Measurements from ENCODE around the gene DFFB.

DFFB gene

DNA sequence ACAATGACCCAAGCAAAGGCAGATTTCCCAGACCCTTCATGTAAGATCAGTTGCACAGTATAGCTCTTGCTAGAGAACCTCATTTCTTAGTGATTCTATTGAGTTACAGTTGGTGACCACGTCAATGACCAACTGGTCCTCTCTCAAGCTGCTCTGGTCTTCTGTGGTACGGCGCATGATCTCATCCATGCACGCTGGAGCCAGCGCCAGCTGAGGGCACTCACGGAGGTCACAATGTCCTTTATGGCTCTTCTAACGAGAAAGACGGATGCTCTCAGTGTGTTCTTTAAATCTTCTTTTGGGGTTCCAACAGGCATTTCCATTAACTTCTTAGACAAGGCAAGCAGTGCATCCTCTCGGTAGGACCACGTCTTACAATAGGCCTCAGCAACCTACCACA is 22.6 kb upstream of the DFFB start:
- no peak for DNase-seq

DNA sequence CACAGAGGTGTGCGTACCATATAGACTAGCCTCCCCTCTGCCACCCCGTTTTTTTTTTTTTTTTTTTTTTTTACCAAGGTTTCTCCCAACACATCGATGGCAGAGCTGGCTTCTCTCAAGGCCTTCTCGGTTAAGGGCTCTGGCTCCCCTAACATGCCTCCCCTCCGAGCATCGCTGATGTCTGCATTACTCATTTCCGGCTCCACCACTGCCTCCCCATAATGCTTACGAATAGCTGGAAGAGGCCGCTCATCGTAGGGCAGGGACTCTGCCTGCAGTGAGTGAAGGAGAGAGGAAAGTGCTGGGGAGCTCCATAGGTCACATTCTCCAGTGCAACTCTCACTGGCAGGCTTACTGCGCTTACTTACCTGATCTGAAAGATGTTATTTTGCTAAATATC is 20.9 kb upstream of the DFFB start:
- DNase-seq = no peak

DNA sequence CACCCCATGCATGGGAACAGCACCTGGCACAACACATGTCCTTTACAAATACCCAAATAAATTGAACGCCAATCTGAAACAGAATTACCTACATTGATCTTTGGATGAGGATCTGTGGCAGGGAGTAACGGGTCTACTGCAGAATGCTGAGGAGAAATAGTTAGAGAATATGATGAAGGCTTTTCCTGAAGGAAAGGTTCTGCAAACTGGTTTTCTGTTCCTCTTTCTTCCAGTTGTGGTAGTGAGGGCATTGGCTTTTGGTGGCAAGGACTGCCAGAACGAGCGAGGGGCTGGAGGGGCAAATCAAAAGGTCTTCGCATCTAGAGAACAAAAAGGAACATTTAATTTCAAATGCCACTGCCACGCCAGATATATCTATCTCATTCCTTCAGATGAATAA is 20.1 kb upstream of the DFFB start:
- no peak for DNase-seq

DNA sequence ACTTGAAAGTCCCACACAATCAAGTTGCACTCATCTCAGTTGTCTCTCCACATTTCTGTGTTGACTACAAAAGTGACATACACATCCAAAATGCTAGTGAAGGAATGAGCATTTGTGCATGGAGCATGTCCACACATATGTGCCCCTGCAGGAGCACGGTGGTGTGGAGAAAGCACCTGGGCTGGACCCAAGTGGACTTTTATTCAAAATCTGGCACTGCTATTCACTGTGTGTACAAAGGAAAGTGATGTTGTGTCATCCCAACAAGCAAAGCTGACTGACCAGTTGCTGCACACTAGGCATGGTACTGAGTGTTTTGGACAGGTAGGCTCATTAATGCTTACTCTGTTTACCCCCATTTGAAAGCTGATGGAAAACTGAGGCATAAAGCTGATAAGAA is 19.6 kb upstream of the DFFB start:
- DNase-seq = no peak

DNA sequence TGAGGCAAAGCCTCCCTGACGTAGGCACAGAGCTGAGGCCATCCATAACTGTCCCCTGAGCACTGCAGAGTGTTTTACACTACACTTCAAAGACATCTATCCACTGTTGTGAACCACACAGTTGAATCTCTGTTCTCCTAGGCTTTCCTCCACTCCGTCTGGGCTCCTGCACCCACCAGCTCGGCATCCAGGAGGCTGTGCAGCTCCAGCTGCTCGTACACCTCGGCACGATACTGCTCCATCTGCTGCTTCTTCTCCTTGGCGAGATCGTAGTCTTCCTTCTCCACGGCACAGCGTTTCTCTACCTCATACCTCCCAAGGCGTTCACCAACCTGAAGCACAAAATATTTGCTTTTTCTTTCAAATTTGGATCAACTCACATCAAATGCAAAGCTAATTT is 18.5 kb upstream of the DFFB start:
- DNase-seq = no peak

DNA sequence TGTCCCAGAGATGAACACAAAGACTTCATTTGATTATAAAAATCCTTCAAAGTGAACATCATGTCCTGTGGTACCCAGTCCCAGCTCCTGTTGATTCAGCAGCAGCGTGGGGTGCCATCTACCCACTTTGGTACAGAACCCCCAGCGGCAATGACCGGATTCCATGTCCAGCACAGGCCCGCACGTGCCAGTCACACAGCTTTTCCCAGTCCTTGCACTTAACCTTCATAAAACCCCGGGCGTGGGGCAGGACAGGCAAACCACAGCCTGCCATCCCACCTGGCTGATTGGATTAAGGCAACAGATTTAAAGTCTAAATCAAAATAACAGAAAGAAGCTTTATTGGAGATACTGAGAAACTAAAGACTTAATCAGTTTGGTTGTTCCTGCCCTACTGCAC is 15.8 kb upstream of the DFFB start:
- no peak for DNase-seq

DNA sequence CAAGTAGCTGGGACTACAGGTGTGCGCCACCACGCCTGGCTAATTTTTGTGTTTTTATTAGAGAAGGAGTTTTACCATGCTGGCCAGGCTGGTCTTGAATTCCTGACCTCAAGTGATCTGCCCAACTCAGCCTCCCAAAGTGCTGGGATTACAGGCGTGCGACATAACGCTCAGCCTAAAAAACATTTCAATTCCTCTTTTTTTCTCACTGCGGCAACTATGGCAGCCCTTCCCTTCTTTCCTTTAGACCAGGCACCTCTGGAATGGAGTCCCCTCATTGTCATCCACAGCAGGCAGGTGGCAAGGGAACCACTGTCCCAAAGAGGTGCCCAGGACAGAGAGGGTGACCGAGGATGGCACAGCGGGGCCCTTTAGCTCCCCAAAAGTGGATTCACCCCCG is 14.4 kb upstream of the DFFB start:
- no peak for DNase-seq

DNA sequence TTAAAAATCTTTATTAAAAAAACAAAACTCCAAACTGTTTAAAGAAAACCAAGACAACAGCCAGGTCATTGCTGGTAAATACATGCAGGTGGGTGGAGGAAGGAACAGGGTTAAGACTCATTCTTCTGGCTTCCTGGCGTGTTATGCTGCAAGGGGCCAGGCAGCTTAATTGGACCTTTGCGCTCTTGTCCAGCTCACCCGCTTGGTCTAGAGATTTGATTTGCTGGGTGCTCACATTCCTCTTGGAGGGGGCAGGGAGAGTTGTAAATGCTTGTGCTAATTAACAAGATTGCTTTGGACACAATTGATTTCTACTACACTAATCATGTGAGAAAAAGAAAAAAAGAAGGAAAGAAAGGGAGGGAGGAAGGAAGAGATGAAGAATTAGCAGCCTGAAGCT is 10.7 kb upstream of the DFFB start:
- DNase-seq = no peak

DNA sequence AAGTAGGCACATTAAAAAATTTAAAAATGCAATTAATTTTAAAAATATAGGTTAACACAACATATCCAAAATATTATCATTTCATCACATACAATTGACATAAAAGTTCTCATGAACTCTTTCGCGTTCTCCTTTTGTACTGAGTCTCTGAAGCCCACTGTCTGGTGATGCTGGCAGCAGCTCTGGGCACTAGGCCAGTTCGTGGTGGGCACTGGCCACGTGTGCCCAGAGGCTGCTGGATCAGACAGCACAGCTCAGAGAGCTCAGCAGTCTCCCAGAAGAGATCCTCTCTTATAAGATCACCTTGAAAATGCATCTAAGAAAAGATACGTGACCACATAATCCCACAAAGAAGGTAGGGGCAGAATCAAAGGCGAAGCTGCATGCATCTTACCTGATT is 10.2 kb upstream of the DFFB start:
- DNase-seq = no peak

DNA sequence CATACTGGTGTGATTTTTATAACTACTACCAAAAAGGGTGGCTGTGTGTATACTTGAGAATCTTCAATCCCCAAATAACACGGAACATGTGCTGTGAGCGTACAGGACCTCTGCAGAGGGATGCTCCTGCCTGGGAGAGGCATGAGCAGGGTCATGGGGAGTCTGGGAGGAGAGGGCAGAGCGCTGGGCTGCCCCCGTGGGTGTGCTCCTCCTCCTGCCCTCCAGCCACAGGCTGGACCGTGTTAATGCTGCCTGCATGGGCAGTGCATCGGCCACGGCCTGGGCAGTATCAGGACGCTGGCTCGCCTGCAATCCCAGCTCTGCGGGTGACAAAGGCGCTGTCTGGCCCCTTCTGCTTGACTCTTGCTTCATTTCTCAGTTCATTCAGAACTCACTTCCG is 6.4 kb upstream of the DFFB start:
- no peak for DNase-seq

DNA sequence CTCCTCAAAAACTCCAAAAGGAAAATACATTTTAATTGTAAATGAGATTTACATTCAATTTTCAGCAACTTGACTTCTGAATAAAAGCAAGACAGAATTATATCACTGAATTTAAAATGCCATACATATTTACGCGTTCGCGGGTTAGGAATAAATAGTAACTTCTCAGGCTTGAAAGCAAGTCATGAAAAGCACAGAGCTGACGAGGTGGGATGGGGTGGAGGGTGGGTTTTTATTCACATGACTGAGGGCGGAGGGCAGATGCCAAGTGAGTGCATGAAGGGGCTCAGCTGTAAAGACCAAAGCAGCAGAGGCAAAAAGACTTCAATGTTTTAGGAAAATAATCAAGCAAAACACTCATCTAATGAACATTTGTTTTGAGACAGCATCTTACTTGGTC is 6.0 kb upstream of the DFFB start:
- DNase-seq = no peak

DNA sequence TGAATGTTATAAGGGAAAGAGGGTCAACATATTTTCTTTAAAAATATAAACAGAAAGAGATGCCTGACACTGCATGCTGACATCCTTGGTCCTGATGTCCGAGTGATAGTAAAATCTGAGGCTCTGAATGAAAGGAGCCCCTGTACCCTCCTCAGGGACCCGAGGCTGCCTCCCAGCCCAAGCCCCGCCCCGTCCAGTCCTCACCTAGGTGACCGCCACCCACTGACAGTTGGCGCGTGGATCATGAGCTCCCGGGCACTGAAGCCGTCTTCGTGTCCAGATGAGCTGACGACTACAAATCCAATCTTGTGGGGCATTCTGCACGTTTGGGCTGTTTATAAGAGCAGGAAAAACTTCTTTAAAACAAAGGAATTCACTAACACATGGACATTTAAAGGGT is 5.2 kb upstream of the DFFB start:
- DNase-seq = no peak

DNA sequence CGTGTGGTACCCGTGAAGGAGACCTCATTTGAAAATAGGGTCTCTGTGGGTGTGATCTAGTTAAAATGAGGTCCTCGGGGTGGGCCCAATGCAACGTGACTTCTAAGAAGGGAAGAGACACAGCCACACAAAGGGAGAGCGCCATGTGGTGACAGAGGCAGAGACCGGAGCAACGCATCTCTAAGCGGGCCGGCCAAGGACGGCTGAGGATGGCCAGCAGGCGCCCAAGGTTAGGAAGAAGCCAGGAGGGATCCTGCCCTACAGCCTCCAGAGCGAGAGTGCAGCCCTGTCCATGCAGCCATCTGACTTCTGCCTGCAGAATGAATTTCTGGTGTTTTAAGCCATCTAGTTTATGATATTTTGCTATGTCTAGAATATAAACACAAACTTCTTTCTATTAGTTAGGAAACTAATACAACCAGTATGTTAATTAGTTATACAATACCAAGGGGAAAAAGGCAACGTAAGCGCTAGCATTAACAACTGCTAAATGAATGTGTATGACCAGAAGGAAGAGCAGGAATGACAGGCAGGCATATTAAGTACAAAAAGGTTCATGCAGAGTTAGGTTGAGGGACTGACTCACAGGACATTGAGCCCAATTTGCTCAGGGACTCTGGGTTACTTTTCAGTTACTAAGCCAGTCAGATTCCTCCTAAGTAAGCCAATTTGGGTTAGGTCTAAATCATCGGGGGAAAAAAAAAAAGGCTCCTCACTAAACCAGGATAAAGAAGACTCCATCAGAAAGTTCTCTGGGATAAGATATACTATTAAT is 4.4 kb upstream of the DFFB start:
- DNase-seq = no peak

DNA sequence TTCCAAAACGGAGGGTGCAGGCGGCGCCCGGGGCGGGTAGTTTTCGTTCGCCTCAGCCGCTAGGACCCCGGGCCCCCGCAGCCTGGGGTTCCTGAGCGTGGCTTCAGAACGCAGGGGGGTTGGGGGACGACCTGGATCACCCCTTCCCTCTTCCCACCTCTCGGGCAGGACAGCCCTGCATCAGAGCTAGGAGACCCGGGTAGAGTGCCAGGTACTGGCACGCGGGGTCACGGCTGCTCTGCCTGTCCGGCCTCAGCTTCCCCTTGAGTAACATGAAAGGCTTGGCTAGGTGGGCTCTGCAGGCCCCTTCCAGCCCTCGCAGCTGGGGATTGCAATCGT is 484 bp downstream of the DFFB start:
- DNase-seq = no peak

DNA sequence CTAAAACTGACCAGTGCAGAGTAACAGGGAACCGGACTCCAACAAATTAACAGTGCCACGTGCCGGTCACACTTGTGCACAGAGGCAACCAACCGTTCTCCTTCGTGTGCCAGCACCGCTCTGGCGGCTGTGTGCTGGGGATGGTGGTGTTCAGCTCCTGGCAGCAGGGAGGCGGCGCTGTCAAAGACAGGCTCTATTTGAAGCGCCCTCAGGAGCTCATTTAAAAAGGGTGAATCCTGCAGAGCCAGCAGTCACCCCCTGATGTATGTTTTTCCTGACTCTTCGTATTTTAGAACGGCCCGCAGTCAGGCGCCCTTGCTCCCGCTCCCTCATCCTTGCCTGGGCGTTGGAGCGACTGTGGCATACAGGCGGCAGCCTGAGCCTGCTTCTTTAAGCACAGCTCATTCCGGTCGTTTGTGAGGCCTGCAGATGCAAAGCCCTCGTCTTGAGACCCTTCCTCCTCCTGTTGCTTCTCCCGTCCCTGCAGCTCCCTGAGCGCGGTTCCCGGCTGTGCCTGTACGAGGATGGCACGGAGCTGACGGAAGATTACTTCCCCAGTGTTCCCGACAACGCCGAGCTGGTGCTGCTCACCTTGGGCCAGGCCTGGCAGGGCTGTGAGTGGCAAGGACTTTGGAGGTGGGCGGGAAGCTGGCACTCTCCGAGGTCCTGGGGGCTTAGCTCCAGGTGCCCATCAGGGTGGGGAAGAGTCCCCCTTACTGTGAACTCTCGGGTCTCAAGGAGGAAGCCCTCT is 1.1 kb downstream of the DFFB start:
- no peak for DNase-seq

DNA sequence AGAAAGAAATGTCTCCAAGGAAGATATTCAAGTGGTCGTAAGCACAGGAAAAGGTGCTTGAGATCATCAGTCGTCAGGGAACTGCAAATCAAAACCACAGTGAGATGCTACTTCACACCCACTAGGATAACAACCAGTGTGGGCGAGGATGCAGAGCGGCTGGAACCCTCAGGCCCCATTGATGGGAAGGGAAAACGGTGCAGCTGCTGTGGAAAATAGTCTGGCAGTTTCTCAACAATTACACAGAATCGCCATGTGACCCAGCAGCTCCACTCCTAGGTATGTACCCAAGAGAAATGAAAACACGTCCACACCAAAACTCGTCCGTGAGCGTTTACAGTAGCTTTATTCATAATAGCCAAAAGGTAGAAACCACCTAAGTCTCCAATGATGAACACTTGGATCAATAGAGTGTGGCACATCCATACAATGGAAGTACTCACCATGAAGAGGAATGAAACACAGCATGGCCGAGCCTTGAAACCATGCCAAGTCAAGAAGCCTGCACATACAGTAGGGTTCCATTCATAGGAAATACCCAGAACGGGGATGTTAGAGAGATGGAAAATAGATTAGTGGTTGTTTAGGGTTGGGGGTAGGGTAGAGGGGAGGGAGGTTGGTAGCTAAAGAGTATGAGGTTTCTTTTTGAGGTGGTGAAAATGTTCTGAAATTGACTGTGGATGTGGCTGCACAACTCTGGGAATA is 6.1 kb downstream of the DFFB start:
- DNase-seq = no peak

DNA sequence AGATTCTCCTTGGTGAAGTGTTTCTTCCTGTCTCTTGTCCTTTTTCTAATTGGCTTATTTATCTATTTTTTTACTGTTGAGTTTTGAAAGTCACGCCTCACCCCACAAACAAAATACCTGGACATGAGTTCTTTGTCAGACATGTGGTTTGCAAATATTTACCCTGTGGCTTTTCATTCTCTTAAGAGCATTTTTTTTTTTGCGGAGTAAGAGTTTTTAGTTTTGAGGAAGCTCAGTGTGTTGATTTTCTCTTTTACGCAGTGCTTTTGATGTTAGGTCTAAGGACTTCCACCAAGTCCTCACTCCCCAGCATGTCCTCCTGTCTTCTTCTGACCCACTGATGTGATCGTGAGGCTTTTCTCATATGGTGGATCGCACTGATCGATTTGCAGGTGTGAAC is 7.6 kb downstream of the DFFB start:
- no peak for DNase-seq

DNA sequence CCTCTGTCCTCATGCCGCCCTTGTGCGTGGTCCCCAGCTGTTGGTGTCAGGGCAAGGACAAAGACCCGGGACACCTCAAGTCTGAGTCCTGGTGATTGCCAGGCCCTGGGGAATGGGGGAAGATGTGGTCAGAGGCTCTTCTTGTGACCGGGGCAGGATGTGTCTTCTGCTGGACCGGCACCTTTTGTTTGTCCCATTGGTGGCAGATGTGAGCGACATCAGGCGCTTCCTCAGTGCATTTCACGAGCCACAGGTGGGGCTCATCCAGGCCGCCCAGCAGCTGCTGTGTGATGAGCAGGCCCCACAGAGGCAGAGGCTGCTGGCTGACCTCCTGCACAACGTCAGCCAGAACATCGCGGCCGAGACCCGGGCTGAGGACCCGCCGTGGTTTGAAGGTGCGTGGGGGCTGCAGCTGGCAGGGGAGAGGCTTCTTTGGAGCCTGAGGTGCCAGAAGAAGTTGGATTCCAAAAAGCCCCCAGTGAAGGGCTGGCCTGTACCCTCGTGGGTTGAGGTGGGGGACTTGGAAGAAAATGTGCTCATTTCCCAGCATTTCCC is 8.4 kb downstream of the DFFB start:
- DNase-seq = no peak

DNA sequence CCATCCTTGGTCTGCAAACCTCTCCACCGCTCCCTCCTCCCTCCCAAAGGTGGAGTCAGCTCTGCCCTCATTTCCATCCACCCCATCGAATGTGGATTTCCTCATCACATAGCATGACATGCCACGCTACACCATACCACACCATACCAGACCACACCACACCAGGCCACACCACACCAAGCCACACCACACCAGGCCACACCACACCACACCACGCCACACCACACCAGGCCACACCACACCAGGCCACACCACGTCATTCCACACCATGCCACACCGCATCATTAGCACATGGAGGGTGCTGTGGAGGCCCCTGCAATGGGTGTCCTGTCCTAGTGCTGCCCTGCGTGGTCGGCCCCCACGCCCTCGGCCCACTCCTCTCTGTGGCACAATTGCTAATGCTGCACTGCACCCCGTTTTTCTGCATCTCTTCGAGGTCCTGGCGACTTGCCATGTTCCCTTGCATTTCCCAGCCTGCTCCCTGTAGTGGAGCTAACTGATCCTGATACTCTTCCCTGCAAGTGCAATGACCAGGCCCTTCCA is 11.3 kb downstream of the DFFB start:
- DNase-seq = no peak

DNA sequence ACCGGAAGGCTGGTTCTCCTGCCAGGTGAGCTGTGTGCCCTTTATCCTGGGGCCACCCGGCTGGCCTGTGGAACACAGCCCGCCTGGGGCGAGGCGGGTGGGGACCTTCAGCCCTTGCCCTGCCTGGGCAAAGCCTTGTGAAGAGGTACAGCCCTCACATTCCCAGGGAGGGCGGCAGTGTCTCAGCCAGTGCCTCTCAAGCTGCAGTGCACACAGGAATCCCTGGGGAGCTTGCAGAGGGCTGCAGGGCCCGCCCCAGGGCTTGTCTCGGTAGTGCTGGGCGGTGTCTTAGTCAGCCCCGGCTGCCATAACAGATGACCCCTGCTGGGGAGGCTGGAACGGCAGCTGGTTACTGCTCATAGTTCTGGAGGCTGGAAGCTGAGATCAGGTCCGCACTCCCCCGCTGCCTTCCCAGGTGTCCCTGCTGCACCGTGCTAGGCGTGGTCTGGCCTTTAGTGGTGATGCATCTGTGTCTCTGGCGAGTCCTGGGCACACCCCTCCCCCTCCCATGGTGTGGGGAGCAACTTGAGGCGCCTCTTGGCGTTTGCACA is 12.6 kb downstream of the DFFB start:
- DNase-seq = no peak

DNA sequence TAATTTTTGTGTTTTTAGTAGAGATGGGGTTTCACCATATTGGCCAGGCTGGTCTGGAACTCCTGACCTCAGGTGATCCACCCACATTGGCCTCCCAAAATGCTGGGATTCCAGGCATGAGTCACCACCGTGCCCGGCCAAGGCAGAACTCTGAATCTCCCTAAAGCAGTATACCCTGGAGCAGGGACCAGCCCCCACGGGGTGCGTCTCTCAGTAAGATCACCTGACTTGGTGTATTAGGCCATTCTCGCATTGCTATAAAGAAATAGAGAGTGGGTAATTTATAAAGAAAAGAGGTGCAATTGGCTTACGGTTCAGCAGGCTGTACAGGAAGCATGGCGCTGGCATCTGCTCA is 14.2 kb downstream of the DFFB start:
- no peak for DNase-seq

DNA sequence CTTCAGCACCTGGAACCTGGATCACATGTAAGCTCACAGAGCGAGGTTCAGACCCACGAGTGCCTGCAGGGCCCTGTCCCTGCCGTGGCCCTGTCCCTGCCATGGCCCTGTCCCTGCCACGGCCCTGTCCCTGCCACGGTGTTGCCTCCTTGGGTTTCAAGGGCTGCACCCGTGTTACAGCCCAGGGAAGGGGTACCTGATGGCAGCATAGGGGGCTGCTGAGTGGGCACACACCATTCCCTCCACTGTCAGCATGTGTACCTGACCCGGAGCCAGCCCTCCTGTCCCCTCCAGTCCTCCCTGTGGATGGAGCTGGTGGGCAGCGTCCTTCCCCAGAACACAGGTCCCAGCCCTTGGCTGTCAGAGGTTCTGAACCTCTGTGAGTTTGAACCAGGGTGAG is 15.3 kb downstream of the DFFB start:
- no peak for DNase-seq

DNA sequence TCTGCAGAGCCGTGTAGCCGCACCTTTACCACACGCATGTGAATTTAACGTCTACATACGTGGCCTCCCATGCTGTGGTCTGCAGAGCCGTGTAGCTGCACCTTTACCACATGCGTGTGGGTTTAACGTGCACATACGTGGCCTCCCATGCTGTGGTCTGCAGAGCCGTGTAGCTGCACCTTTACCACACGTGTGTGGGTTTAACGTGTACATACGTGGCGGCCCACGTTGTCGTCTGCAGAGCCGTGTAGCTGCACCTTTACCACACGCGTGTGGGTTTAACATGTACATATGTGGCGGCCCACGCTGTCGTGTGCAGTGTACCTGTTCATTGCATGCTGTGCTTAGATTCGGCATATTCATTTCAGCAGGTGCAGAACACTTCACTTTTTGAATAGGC is 17.5 kb downstream of the DFFB start:
- no peak for DNase-seq

DNA sequence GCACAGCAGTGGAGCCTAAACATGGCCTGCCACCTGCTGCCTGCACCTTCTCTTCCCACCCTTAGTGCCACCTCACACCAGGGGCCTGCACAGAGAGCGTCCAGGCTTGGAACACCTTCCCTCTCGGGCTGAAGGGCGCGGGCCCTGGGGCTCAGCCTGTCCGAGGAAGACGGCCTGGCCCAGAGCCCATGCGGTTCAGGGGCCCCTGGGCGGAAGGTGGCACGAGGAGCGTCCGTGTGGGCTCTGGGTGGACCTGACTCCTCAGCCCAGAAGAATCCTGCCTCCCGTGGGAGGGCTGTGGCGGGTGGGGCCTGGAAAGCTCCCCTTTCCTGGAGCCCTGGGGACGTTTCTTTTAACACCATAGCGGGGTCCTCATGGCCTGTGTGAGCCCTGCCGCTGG is 19.4 kb downstream of the DFFB start:
- no peak for DNase-seq

Measured in NCI-H774 (cell line).